ENCODE data around the gene C17orf78.

DNA sequence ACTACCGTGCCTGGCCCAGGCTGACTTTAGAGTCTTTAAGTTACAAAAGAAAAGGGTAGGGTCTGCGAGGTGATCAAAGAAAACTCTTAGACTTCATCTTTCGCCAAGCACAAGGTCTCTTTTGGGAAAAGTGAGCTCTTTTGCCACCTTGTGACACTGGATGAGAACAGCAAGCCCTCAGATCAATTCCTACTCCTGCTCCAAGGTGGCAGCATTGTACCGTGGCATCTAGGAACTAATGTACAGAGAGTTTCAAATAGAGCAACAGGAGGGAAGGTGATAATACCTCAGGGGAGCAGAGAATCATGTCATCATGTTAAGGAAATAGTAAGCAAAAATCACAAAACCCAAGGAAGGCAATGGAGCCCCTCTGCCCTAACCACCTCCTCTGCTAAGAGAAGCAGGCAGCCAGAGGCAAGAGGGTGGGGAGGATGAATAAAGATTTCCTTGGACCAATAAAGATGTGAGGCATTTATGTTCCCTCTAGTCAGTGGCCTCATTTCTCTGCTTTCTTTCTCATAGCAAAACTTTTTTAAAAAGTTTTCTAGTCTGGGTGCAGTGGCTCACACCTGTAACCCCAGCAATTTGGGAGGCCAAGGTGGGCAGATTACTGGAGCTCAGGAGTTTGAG lies 2.1 kb upstream of the C17orf78 start:
- TF ChIP-seq, protein P1, sequence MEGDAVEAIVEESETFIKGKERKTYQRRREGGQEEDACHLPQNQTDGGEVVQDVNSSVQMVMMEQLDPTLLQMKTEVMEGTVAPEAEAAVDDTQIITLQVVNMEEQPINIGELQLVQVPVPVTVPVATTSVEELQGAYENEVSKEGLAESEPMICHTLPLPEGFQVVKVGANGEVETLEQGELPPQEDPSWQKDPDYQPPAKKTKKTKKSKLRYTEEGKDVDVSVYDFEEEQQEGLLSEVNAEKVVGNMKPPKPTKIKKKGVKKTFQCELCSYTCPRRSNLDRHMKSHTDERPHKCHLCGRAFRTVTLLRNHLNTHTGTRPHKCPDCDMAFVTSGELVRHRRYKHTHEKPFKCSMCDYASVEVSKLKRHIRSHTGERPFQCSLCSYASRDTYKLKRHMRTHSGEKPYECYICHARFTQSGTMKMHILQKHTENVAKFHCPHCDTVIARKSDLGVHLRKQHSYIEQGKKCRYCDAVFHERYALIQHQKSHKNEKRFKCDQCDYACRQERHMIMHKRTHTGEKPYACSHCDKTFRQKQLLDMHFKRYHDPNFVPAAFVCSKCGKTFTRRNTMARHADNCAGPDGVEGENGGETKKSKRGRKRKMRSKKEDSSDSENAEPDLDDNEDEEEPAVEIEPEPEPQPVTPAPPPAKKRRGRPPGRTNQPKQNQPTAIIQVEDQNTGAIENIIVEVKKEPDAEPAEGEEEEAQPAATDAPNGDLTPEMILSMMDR (conservative IDR thresholded peaks at IDR 0.05; ENCODE audit: low read length): peak; percentile 100
- TF ChIP-seq EZH2phosphoT487 (IDR thresholded peaks at IDR 0.05; ENCODE audit: borderline replicate concordance): no peak
